ENCODE measurements around the gene FUT3.

The FUT3 gene

DNA sequence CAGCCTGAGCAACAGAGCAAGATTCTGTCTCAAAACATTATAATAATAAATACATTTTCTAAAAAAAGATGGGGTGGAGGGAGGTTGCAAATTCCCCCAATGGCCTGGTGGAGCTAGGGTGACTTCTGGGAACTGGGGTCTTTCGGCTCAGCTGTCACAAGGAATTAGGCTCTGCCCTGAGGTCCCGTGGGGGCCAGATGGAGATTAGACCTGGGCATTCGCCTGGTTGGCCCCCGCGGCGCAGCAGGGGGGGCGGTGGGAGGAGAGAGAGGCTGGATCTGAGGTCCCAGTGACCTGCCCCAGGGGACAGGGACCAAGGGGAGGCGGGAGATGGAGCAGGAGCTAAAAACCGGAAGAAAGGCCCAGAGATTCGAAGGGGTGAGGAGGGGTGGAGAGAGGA is 26.5 kb downstream of the FUT3 start:
- Mint-ChIP-seq H3K27me3 (no peaks in the 10 kb centered on the region), H3K9me3 (no peaks in the 10 kb centered on the region), H3K4me3 (no peak overlapping the region), H3K36me3 (no peaks in the 10 kb centered on the region), H3K4me1 (peaks cover 8% of the 10 kb centered on the region), H3K27ac (no peak overlapping the region)

DNA sequence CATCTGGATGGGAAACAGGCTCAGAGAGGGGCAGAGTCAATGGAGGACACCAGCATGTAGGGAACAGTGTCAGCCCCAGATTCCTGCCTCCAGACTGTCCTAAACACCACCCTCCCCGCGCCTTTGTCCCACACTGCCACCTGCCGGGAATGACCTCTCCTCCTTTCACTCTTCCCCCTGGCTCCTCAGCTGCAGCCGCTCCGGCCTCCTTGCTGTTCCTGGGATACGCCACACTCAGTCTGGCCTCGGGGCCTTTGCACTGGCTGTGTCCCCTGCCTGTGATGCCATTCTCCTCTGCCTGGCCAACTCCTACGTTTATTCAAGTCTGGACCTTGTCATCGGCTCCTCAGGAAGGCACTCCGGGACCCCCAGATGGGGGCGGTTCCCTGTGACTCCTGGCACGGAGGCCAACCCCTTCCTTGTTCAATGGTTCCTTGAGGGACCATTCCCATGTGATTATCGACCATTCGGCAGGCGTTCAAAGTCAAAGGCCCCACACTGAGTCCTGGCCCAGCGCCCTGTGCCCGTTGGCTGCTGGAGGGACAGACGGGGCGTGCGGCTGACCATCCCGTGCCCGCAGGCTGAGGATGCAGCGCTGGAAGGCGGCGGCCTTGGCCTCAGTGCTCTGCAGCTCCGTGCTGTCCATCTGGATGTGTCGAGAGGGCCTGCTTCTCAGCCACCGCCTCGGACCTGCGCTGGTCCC is 27.5 kb downstream of the FUT3 start:
- no peaks in the 10 kb centered on the region for H3K36me3 Mint-ChIP-seq
- no peak overlapping the region for H3K4me3 Mint-ChIP-seq
- no peaks in the 10 kb centered on the region for H3K9me3 Mint-ChIP-seq
- peaks cover 8% of the 10 kb centered on the region for H3K4me1 Mint-ChIP-seq
- no peak overlapping the region for H3K27ac Mint-ChIP-seq
- no peaks in the 10 kb centered on the region for H3K27me3 Mint-ChIP-seq

DNA sequence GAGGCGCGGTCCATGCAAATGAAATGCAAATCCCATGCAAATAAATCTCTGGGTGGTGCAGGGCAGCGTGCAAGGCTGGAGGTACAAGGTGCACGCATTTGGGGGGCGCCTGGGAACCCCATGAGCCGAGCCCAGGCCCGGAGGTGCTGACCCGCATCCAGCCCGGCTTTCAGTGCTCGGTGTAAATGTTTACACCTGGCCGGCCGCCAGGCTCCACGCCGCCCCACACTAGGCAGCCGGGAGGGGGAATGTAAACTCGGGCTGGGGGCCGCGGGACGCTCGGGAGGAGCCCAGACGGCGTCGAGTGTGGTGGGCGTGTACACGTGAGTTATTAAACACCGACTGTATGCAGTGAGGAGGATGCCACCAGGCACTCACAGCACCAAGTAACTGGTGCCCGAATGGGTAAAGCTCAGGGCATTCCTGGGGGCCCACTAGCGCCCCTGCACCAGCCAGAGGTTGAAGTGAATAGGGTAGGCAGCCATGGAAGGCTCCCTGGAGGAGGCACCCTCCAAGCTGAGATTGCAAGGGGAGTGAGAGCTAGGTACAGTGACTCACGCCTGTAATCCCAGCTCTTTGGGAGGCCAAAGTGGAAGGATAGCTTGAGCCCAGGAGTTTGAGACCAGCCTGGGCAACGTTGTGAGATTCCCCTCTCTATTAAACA is 28.9 kb downstream of the FUT3 start:
- H3K4me3 Mint-ChIP-seq, result no peak overlapping the region
- H3K9me3 Mint-ChIP-seq, result no peaks in the 10 kb centered on the region
- peaks cover 5% of the 10 kb centered on the region for H3K4me1 Mint-ChIP-seq
- H3K27ac Mint-ChIP-seq, result no peak overlapping the region
- no peaks in the 10 kb centered on the region for H3K36me3 Mint-ChIP-seq
- no peaks in the 10 kb centered on the region for H3K27me3 Mint-ChIP-seq

DNA sequence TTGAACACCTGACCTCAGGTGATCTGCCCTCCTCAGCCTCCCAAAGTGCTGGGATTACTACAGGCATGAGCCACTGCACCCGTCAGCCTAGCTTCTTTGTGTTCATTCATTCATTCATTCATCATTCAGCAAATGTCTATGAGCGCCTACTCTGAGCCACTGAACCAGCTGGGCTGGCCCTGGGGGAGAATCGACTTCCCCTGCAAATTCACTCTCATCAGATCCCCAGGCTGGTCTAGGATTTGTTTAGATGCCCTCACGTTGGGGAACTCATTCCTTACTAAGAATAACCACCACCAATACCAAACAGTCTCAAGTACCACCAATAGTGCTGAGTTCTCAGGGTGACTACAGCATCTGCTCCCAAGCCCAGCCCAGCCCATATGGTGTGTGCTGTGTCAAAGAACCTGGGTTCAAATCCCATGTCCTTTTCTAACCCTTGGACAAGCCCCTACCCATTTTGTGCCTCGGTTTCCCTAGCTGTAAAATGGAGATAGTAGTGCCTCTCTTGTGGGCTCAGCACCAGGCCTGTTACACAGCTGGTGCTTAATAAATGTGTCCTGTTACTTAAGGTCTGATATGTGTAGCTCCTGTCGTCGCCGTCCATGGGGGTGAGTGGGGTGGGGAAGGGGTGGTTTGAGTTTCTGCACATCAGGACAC is 29.6 kb downstream of the FUT3 start:
- Mint-ChIP-seq H3K4me3 (no peak overlapping the region), H3K27me3 (no peaks in the 10 kb centered on the region), H3K4me1 (no peaks in the 10 kb centered on the region), H3K9me3 (no peaks in the 10 kb centered on the region), H3K27ac (no peak overlapping the region), H3K36me3 (no peaks in the 10 kb centered on the region)

DNA sequence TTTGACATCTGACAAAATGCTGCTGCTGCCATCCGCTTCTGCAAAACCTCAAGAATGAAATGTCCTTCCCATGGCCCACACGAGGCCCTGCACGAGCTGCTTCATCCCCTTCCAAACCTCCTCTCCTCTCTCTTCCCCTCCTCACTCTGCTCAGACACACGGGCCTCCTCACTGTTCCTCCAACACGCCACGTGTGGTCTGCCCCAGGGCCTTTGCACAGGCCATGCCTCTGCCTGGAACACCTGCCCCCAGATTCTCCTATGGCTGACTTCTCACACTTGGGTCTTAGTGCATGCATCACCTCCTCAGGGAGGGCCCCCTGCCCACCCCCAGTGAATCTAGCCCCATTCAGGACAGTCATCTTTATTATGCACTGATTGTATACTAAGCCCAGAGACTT is 30.5 kb downstream of the FUT3 start:
- Mint-ChIP-seq H3K27ac (peak overlapping the region; percentile 84), H3K36me3 (no peaks in the 10 kb centered on the region)

GRCh38 chr19:5818594-5818993 is 32.7 kb downstream of the FUT3 start:
- H3K27ac Mint-ChIP-seq, result no peak overlapping the region
- H3K36me3 Mint-ChIP-seq, result no peaks in the 10 kb centered on the region
- H3K4me3 Mint-ChIP-seq, result no peak overlapping the region
- no peaks in the 10 kb centered on the region for H3K27me3 Mint-ChIP-seq
- no peaks in the 10 kb centered on the region for H3K9me3 Mint-ChIP-seq
- H3K4me1 Mint-ChIP-seq, result no peaks in the 10 kb centered on the region

More for the DNA sequence above, 30.5 kb downstream of the FUT3 start:
- H3K4me3 Mint-ChIP-seq, result no peak overlapping the region
- no peaks in the 10 kb centered on the region for H3K27me3 Mint-ChIP-seq
- no peaks in the 10 kb centered on the region for H3K9me3 Mint-ChIP-seq
- no peaks in the 10 kb centered on the region for H3K4me1 Mint-ChIP-seq

DNA sequence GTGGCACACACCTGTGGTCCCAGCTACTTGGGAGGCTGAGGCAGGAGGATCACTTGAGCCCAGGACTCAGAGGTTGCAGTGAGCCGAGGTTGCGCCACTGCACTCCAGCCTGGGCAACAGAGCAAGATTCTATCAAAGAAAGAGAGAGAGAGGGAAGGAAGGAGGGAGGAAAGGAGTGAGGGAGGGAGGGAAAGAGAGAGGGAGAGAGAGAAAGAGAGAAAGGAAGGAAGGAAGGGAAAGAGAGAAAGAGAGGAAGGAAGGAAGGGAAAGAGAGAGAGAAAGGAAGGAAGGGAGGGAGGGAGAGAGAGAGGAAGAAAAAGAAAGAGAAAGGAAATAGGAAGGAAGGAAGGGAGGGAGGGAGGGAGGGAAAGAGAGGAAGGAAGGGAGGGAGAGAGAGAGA is 34.0 kb downstream of the FUT3 start:
- no peaks in the 10 kb centered on the region for H3K4me1 Mint-ChIP-seq
- no peak overlapping the region for H3K4me3 Mint-ChIP-seq
- no peak overlapping the region for H3K27ac Mint-ChIP-seq
- no peaks in the 10 kb centered on the region for H3K9me3 Mint-ChIP-seq
- H3K36me3 Mint-ChIP-seq, result no peaks in the 10 kb centered on the region
- no peaks in the 10 kb centered on the region for H3K27me3 Mint-ChIP-seq

DNA sequence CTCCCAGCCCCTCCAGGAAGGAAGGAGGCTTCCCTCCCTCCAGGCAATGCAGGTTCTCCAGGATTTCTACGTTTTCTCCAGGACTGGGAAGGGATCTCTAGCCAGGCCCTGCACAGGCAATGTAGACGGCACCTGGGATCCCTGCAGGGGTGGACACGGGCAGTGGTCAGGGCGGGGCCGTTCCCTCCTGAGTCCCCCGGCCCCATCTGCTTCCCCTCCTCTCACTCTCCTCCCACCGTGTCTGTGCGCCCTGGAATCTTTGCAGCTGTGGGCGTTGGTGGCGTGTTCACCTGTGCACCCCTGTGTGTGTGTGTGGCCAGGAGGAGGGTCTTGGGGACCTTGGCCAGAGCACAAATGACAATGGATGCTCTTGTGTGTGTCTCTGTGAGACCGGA is 36.4 kb downstream of the FUT3 start:
- Mint-ChIP-seq H3K4me3 (no peak overlapping the region), H3K36me3 (no peaks in the 10 kb centered on the region), H3K9me3 (no peaks in the 10 kb centered on the region), H3K27ac (no peak overlapping the region), H3K27me3 (no peaks in the 10 kb centered on the region), H3K4me1 (no peaks in the 10 kb centered on the region)

- Mint-ChIP-seq H3K27me3 (no peaks in the 10 kb centered on the region), H3K4me1 (no peaks in the 10 kb centered on the region), H3K9me3 (no peaks in the 10 kb centered on the region), H3K36me3 (no peaks in the 10 kb centered on the region), H3K27ac (no peak overlapping the region), H3K4me3 (no peak overlapping the region)
Observed at GRCh38 chr19:5814123-5814851, 37.0 kb downstream of the FUT3 start.

GRCh38 chr19:5811117-5811516 is 40.1 kb downstream of the FUT3 start:
- H3K4me1 Mint-ChIP-seq, result no peaks in the 10 kb centered on the region
- H3K4me3 Mint-ChIP-seq, result no peak overlapping the region
- H3K36me3 Mint-ChIP-seq, result no peaks in the 10 kb centered on the region
- H3K27me3 Mint-ChIP-seq, result no peaks in the 10 kb centered on the region
- no peaks in the 10 kb centered on the region for H3K9me3 Mint-ChIP-seq
- H3K27ac Mint-ChIP-seq, result no peak overlapping the region

DNA sequence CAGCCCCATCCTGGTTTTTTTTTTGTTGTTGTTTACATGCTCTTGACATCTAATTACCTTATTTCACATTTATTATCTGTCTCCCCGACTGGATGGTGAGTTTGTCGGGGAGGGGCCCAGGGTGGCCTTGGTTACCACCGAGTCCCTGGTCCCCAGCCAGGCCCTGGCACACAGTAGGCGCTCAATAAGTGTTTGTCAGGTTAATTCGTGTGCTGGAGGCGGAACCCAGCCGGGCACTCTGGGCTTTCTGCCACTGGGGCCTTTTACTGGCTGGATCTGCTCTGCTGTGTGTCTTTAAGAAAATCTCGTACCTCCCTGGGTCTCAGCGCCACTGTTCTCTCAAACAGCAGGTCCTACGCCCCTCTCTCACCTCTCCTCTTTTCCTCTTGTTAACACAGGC is 41.8 kb downstream of the FUT3 start:
- no peaks in the 10 kb centered on the region for H3K9me3 Mint-ChIP-seq
- H3K27me3 Mint-ChIP-seq, result no peaks in the 10 kb centered on the region
- no peaks in the 10 kb centered on the region for H3K36me3 Mint-ChIP-seq
- no peak overlapping the region for H3K4me3 Mint-ChIP-seq
- peaks cover under 1% of the 10 kb centered on the region for H3K4me1 Mint-ChIP-seq
- no peak overlapping the region for H3K27ac Mint-ChIP-seq

DNA sequence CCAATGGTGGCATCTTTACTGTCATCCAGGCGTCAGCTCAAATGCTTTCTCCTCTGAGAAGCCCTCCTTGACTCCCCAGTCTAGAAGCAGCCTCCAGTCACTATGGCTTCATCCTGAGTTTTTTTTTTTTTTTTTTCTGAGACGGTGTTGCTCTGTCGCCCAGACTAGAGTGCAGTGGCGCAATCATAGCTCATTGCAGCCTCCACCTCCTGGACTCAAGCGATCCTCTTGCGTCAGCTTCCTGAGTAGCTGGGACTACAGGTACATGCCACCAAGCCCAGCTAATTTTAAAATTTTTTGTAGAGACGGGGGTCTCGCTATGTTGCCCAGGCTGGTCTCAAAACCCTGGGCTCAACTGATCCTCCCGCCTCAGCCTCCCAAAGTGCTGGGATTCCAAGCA is 42.2 kb downstream of the FUT3 start:
- Mint-ChIP-seq H3K4me1 (peaks cover 5% of the 10 kb centered on the region), H3K27me3 (no peaks in the 10 kb centered on the region), H3K4me3 (no peak overlapping the region), H3K36me3 (no peaks in the 10 kb centered on the region), H3K9me3 (no peaks in the 10 kb centered on the region), H3K27ac (no peak overlapping the region)

GRCh38 chr19:5808120-5808816 is 43.0 kb downstream of the FUT3 start:
- Mint-ChIP-seq H3K4me1 (peaks cover 11% of the 10 kb centered on the region), H3K36me3 (no peaks in the 10 kb centered on the region), H3K9me3 (no peaks in the 10 kb centered on the region), H3K4me3 (no peak overlapping the region), H3K27me3 (no peaks in the 10 kb centered on the region), H3K27ac (no peak overlapping the region)

DNA sequence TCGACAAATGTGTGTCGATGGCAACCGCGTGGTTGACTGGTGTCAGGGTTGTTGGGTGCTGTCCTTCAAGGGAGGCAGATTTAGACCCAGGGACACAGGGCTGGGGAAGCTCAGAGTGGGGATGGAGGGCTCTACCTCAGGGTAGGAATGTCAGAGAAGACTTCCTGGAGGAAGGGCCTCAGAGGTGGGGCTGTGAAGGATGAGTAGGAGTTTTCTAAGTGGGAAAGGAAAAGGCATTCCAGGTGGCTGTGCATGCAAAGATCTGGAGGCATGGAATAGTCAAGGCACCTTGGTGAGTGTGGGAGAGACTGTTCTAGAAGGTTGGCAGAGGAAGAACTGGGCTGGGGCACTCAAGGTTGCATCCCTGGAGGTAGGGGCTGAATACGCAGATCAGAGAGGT is 44.3 kb downstream of the FUT3 start:
- Mint-ChIP-seq H3K36me3 (no peaks in the 10 kb centered on the region), H3K9me3 (no peaks in the 10 kb centered on the region), H3K4me1 (peaks cover 15% of the 10 kb centered on the region), H3K27ac (no peak overlapping the region), H3K27me3 (no peaks in the 10 kb centered on the region), H3K4me3 (no peak overlapping the region)

- Mint-ChIP-seq H3K4me1 (peaks cover 18% of the 10 kb centered on the region), H3K27ac (no peak overlapping the region), H3K27me3 (no peaks in the 10 kb centered on the region), H3K36me3 (no peaks in the 10 kb centered on the region), H3K9me3 (no peaks in the 10 kb centered on the region), H3K4me3 (peak overlapping the region; percentile 49)
Observed at GRCh38 chr19:5806133-5806489, 45.1 kb downstream of the FUT3 start.
